Keratinocyte (primary cell): ENCODE data around the gene CHRNA7. TPM values are rescaled to one million over a fixed set of nuclear protein-coding genes. Genes with fewer than 3 reads are reported as not detected.

Source experiments
- DNase-seq: peaks from one replicate; pipeline ENCODE4 v3.0.0-alpha.2; 2011; ENCODE audit warnings: low read depth, missing footprints, low spot score
- FAIRE-seq: peaks from 2 replicates; lab custom pipeline; 2011; peaks lifted over from hg19 to GRCh38; lab: Jason Lieb, UNC
- H2AFZ ChIP-seq: 2 replicates; pipeline ENCODE4 v1.6.0; 2012; ENCODE audit warnings: low read length, control low read depth, inconsistent platforms; ENCODE audit not compliant: control insufficient read depth
- H3K27ac ChIP-seq: 2 replicates; pipeline ENCODE4 v1.5.1; 2011; ENCODE audit warnings: low read length; ENCODE audit not compliant: control insufficient read depth, insufficient read depth
- H3K27me3 ChIP-seq: 3 replicates; pipeline ENCODE4 v1.6.0; 2011; ENCODE audit warnings: low read length; ENCODE audit not compliant: control insufficient read depth, insufficient read depth; ENCODE audit errors: extremely low read depth
- H3K36me3 ChIP-seq, 2 experiments: 2 replicates in 1 of 2; 3 replicates in 1 of 2; pipeline ENCODE4 v1.5.1; 2011; ENCODE audit warnings: low read length in 2 of 2, mild to moderate bottlenecking in 1 of 2; ENCODE audit not compliant: control insufficient read depth in 2 of 2, insufficient read depth in 2 of 2; ENCODE audit errors: extremely low read depth in 1 of 2
- H3K4me1 ChIP-seq: 3 replicates; pipeline ENCODE4 v1.5.1; 2011; ENCODE audit warnings: low read length; ENCODE audit not compliant: control insufficient read depth, insufficient read depth; ENCODE audit errors: extremely low read depth
- H3K4me2 ChIP-seq: 3 replicates; pipeline ENCODE4 v1.6.0; 2011; ENCODE audit warnings: low read depth, low read length; ENCODE audit not compliant: control insufficient read depth, insufficient read depth; ENCODE audit errors: extremely low read depth
- H3K4me3 ChIP-seq, 3 experiments: fragments of 200-600 bp in 1 of 3; sonication (generic) in 1 of 3; 2 replicates in 2 of 3; 3 replicates in 1 of 3; pipeline ENCODE4 v1.5.1; 2011 to 2016; ENCODE audit warnings: low read length in 3 of 3, mild to moderate bottlenecking in 3 of 3, control low read depth in 2 of 3, inconsistent platforms in 1 of 3, low read depth in 1 of 3, mixed read lengths in 1 of 3, mixed run types in 1 of 3, moderate library complexity in 1 of 3; ENCODE audit not compliant: control insufficient read depth in 2 of 3, insufficient read depth in 2 of 3; ENCODE audit errors: extremely low read depth in 1 of 3
- H3K79me2 ChIP-seq: 2 replicates; pipeline ENCODE4 v1.6.0; 2012; ENCODE audit warnings: low read length; ENCODE audit not compliant: control insufficient read depth, insufficient read depth
- H3K9ac ChIP-seq: 3 replicates; pipeline ENCODE4 v1.6.0; 2011; ENCODE audit warnings: low read length; ENCODE audit not compliant: control insufficient read depth, insufficient read depth; ENCODE audit errors: extremely low read depth
- H3K9me1 ChIP-seq: 3 replicates; pipeline ENCODE4 v1.6.0; 2011; ENCODE audit warnings: low read length; ENCODE audit not compliant: control insufficient read depth, insufficient read depth; ENCODE audit errors: extremely low read depth
- H3K9me3 ChIP-seq: 2 replicates; pipeline ENCODE4 v1.5.1; 2012; ENCODE audit warnings: low read depth, low read length; ENCODE audit not compliant: control insufficient read depth
- H4K20me1 ChIP-seq: 3 replicates; pipeline ENCODE4 v1.6.0; 2011; ENCODE audit warnings: low read length; ENCODE audit not compliant: control insufficient read depth, insufficient read depth; ENCODE audit errors: extremely low read depth
- CTCF ChIP-seq, 3 experiments: IDR thresholded peaks in 1 of 3; conservative IDR thresholded peaks in 1 of 3; optimal IDR thresholded peaks in 1 of 3; 2 replicates in 2 of 3; 3 replicates in 1 of 3; pipeline versions ENCODE3 to v1.5.1; 2011; ENCODE audit warnings: low read length in 3 of 3, mild to moderate bottlenecking in 3 of 3, moderate library complexity in 2 of 3, control low read depth in 1 of 3, inconsistent platforms in 1 of 3; ENCODE audit not compliant: insufficient read depth in 2 of 3; ENCODE audit errors: extremely low read depth in 1 of 3
- EZH2 ChIP-seq: IDR thresholded peaks from one replicate; pipeline ENCODE4 v1.6.1; 2012; ENCODE audit warnings: inconsistent platforms, mild to moderate bottlenecking, low read length, moderate library complexity
- dilution Hi-C: fragments of 300-500 bp; cut with MboI; formaldehyde crosslinking; loops from one replicate; pipeline ENCODE4 v1.7.0; 2020; ENCODE audit warnings: low sequenced_read_pairs; ENCODE audit not compliant: extremely low pct_ligation_motif_present
- polyA plus RNA-seq, 5 experiments: library from polyadenylated mRNA; depleted of rRNA in 3 of 5; stranded (reverse) in 3 of 5; stranded (forward) in 1 of 5; unstranded in 1 of 5; fragments of >200 nt; gene quantifications; 1 replicate in 1 of 5; 2 replicates in 3 of 5; 3 replicates in 1 of 5; pipeline versions ENCODE4 v1.2.1 to v1.2.3, GENCODE V29; 2011 to 2012; ENCODE audit warnings: missing spikeins in 2 of 5, low read depth in 1 of 5, low replicate concordance in 1 of 5

The CHRNA7 gene
- polyA plus RNA-seq, 1 donor (not counting 4 experiments of a cell fraction or from before 2014, with no cell fraction given): 0.93 TPM

DNA sequence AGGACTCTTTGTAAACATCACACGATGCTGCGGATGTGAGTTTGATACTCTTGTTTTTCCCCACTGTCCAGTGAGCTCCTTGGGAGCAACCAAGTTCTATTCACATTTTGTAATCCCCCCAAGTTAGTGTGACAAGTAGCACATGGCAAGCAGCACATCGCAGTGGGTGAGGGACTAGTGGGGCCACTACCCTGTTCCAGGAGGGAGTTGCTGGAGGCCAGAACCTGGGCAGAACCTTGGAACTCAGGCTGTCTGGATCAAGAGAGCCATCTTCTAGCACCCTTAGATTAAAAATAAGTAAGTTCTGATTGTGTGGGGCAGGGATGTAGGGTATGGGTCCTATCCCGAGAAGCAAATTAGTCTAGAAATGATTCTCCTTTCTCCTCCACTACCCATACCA is 91.7 kb downstream of the CHRNA7 start:
- Histone ChIP-seq H3K4me2 (no peak overlapping the region), H3K9me3 (no peaks in the 10 kb centered on the region), H3K79me2 (no peaks in the 10 kb centered on the region), H3K27me3 (no peaks in the 10 kb centered on the region), H3K9ac (no peak overlapping the region), H2AFZ (no peak overlapping the region), H3K4me3 (no peak overlapping the region), H3K27ac (no peak overlapping the region), H4K20me1 (no peaks in the 10 kb centered on the region), H3K9me1 (no peaks in the 10 kb centered on the region), H3K4me1 (no peaks in the 10 kb centered on the region), H3K36me3 (no peaks in the 10 kb centered on the region)
- TF ChIP-seq EZH2 (no peak), CTCF (optimal IDR thresholded peaks at IDR 0.05 in 1 of 3, IDR thresholded peaks at IDR 0.05 in 1 of 3, conservative IDR thresholded peaks at IDR 0.05 in 1 of 3; ENCODE audit: extremely low read depth in 1 of 3, insufficient read depth in 2 of 3, low read length in 3 of 3) (no peak)
- FAIRE-seq (no peak), DNase-seq (no peak)
- dilution Hi-C loops: no loop called here

GRCh38 chr15:32123473-32123872 is 93.2 kb downstream of the CHRNA7 start:
- H3K27me3 ChIP-seq: no peaks in the 10 kb centered on the region
- H2AFZ ChIP-seq: no peak overlapping the region
- no peak overlapping the region for H3K4me3 ChIP-seq
- no peaks in the 10 kb centered on the region for H3K79me2 ChIP-seq
- dilution Hi-C loops: no loop called here
- no peaks in the 10 kb centered on the region for H3K4me1 ChIP-seq
- H3K36me3 ChIP-seq: no peaks in the 10 kb centered on the region
- no peaks in the 10 kb centered on the region for H4K20me1 ChIP-seq
- no peak overlapping the region for H3K9ac ChIP-seq
- FAIRE-seq: no peak
- H3K4me2 ChIP-seq: no peak overlapping the region
- no peaks in the 10 kb centered on the region for H3K9me3 ChIP-seq
- no peak for DNase-seq
- no peak overlapping the region for H3K27ac ChIP-seq
- no peaks in the 10 kb centered on the region for H3K9me1 ChIP-seq
- TF ChIP-seq EZH2: no peak
- TF ChIP-seq CTCF (optimal IDR thresholded peaks at IDR 0.05 in 1 of 3, IDR thresholded peaks at IDR 0.05 in 1 of 3, conservative IDR thresholded peaks at IDR 0.05 in 1 of 3; ENCODE audit: extremely low read depth in 1 of 3, insufficient read depth in 2 of 3, low read length in 3 of 3): no peak
